Astrocyte (in vitro differentiated cells and primary cell): ENCODE measurements around the gene C1orf21. TPM values are rescaled to one million over a fixed set of nuclear protein-coding genes. Genes with fewer than 3 reads are reported as not detected.

Experiments used
- DNase-seq: peaks from one replicate; pipeline ENCODE4 v3.0.0-alpha.2; 2010; ENCODE audit warnings: low read depth
- FAIRE-seq: peaks from 2 replicates; lab custom pipeline; 2011; peaks lifted over from hg19 to GRCh38; lab: Jason Lieb, UNC
- H2AFZ ChIP-seq: 2 replicates; pipeline ENCODE4 v1.6.0; 2012; ENCODE audit warnings: low read depth, low read length, inconsistent platforms
- H3K27ac ChIP-seq: 2 replicates; pipeline ENCODE4 v1.5.1; 2011; ENCODE audit warnings: low read depth, low read length, inconsistent platforms
- H3K27me3 ChIP-seq: 2 replicates; pipeline ENCODE4 v1.6.0; 2011; ENCODE audit warnings: low read length, inconsistent platforms; ENCODE audit not compliant: insufficient read depth
- H3K36me3 ChIP-seq: 2 replicates; pipeline ENCODE4 v1.5.1; 2011; ENCODE audit warnings: low read length, inconsistent platforms; ENCODE audit not compliant: insufficient read depth
- H3K4me1 ChIP-seq: 2 replicates; pipeline ENCODE4 v1.5.1; 2011; ENCODE audit warnings: low read length, inconsistent platforms; ENCODE audit not compliant: insufficient read depth
- H3K4me2 ChIP-seq: 2 replicates; pipeline ENCODE4 v1.6.0; 2012; ENCODE audit warnings: low read length, inconsistent platforms
- H3K4me3 ChIP-seq: 2 replicates; pipeline ENCODE4 v1.5.1; 2011; ENCODE audit warnings: low read depth, mild to moderate bottlenecking, low read length, inconsistent platforms; ENCODE audit not compliant: insufficient read depth
- H3K79me2 ChIP-seq: 2 replicates; pipeline ENCODE4 v1.6.0; 2012; ENCODE audit warnings: mild to moderate bottlenecking, low read length, inconsistent platforms; ENCODE audit not compliant: insufficient read depth
- H3K9ac ChIP-seq: 2 replicates; pipeline ENCODE4 v1.6.0; 2012; ENCODE audit warnings: mild to moderate bottlenecking, low read length, inconsistent platforms
- H3K9me3 ChIP-seq: 2 replicates; pipeline ENCODE4 v1.5.1; 2012; ENCODE audit warnings: low read depth, mild to moderate bottlenecking, low read length, inconsistent platforms; ENCODE audit not compliant: insufficient read depth
- H4K20me1 ChIP-seq: 2 replicates; pipeline ENCODE4 v1.6.0; 2012; ENCODE audit warnings: low read length, inconsistent platforms; ENCODE audit not compliant: insufficient read depth
- H3K27ac Mint-ChIP-seq: one replicate; pipeline ENCODE4 v1.8.0; 2021; ENCODE audit warnings: mild to moderate bottlenecking, mixed read lengths; ENCODE audit not compliant: unreplicated experiment
- H3K27me3 Mint-ChIP-seq: one replicate; pipeline ENCODE4 v1.8.0; 2021; ENCODE audit warnings: low read depth, mixed read lengths; ENCODE audit not compliant: unreplicated experiment
- H3K36me3 Mint-ChIP-seq: one replicate; pipeline ENCODE4 v1.8.0; 2021; ENCODE audit warnings: low read depth, mixed read lengths; ENCODE audit not compliant: unreplicated experiment
- H3K4me1 Mint-ChIP-seq: one replicate; pipeline ENCODE4 v1.8.0; 2021; ENCODE audit warnings: low read depth, mixed read lengths; ENCODE audit not compliant: unreplicated experiment
- H3K4me3 Mint-ChIP-seq: one replicate; pipeline ENCODE4 v1.8.0; 2021; ENCODE audit warnings: mild to moderate bottlenecking, moderate library complexity, mixed read lengths; ENCODE audit not compliant: unreplicated experiment
- H3K9me3 Mint-ChIP-seq: one replicate; pipeline ENCODE4 v1.8.0; 2021; ENCODE audit warnings: mild to moderate bottlenecking, mixed read lengths; ENCODE audit not compliant: unreplicated experiment
- EZH2 ChIP-seq: IDR thresholded peaks from 2 replicates; pipeline ENCODE4 v1.6.1; 2012; ENCODE audit warnings: mild to moderate bottlenecking, low read length, inconsistent platforms; ENCODE audit not compliant: insufficient read depth
- total RNA-seq: library from RNA; stranded (reverse); gene quantifications from 2 replicates; pipeline ENCODE4 v1.2.1, GENCODE V29; 2021
- TF ChIP-seq, protein P1 (sequence below): IDR thresholded peaks from 2 replicates; pipeline ENCODE4 v1.5.1; 2011; ENCODE audit warnings: low read depth, mild to moderate bottlenecking, inconsistent platforms, low read length, moderate library complexity; ENCODE audit not compliant: insufficient read depth

C1orf21 gene
- total RNA-seq, 1 donor from 2014 or later, result 15.1 TPM

DNA sequence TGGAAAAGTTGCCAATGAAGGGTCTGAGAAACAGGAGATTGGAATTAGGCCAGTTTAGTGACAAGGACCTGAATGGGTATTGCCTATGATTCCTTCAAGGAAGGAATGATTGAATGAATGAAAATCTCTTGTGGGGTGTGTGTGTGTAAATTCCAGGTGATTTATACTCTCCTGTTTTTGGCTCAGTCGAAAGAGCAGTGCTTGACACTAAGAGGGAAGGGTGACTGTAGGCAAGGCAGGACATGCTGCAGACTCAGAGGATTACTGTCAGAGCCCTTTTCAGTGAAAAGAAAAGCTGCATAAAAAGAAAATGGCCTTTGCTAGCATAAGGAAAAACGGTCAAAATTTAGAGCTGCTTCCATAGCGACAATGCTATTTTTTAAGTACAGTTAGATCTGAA, 30.1 kb downstream of the C1orf21 start:
- Histone ChIP-seq H3K27me3 (no peaks in the 10 kb centered on the region), H2AFZ (no peak overlapping the region), H3K79me2 (no peaks in the 10 kb centered on the region), H4K20me1 (no peaks in the 10 kb centered on the region), H3K27ac (no peak overlapping the region), H3K36me3 (no peaks in the 10 kb centered on the region), H3K4me3 (no peak overlapping the region), H3K4me1 (no peaks in the 10 kb centered on the region), H3K4me2 (no peak overlapping the region), H3K9ac (no peak overlapping the region), H3K9me3 (no peaks in the 10 kb centered on the region)
- Mint-ChIP-seq H3K36me3 (peaks cover 3% of the 10 kb centered on the region), H3K27ac (no peak overlapping the region), H3K9me3 (no peaks in the 10 kb centered on the region), H3K27me3 (no peaks in the 10 kb centered on the region), H3K4me1 (peaks cover 18% of the 10 kb centered on the region), H3K4me3 (no peak overlapping the region)
- TF ChIP-seq, protein P1, sequence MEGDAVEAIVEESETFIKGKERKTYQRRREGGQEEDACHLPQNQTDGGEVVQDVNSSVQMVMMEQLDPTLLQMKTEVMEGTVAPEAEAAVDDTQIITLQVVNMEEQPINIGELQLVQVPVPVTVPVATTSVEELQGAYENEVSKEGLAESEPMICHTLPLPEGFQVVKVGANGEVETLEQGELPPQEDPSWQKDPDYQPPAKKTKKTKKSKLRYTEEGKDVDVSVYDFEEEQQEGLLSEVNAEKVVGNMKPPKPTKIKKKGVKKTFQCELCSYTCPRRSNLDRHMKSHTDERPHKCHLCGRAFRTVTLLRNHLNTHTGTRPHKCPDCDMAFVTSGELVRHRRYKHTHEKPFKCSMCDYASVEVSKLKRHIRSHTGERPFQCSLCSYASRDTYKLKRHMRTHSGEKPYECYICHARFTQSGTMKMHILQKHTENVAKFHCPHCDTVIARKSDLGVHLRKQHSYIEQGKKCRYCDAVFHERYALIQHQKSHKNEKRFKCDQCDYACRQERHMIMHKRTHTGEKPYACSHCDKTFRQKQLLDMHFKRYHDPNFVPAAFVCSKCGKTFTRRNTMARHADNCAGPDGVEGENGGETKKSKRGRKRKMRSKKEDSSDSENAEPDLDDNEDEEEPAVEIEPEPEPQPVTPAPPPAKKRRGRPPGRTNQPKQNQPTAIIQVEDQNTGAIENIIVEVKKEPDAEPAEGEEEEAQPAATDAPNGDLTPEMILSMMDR, result no peak
- TF ChIP-seq EZH2, result no peak
- DNase-seq, result no peak
- no peak for FAIRE-seq

DNA sequence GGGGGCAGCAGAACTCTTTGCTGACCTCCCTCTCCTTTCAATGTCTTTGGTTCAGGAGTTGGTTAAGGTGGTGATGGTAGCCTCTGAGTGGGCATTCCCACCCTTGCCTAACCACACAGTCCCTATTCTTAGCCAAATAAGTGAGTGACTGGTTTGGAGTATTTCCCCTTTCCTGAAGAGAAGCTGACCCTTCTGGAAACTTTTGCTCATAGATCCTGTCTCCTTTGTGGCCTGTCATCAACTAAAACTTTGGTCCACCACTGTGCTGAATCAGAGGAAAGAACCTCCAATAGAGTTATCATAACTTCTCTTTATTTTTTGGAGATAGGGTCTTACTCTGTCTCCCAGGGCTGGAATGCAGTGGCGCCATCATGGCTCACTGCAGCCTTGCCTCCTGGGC, 31.1 kb downstream of the C1orf21 start:
- H3K36me3 Mint-ChIP-seq, result peaks cover 3% of the 10 kb centered on the region

More for the DNA sequence above, 31.1 kb downstream of the C1orf21 start:
- Mint-ChIP-seq H3K27me3 (no peaks in the 10 kb centered on the region), H3K9me3 (no peaks in the 10 kb centered on the region), H3K27ac (no peak overlapping the region), H3K4me1 (peaks cover 18% of the 10 kb centered on the region), H3K4me3 (no peak overlapping the region)
- H2AFZ ChIP-seq, result no peak overlapping the region
- DNase-seq, result no peak
- no peak overlapping the region for H3K4me3 ChIP-seq
- no peaks in the 10 kb centered on the region for H3K79me2 ChIP-seq
- H3K4me2 ChIP-seq, result no peak overlapping the region
- no peak overlapping the region for H3K9ac ChIP-seq
- no peak overlapping the region for H3K27ac ChIP-seq
- FAIRE-seq, result no peak
- no peaks in the 10 kb centered on the region for H3K27me3 ChIP-seq
- no peak for TF ChIP-seq EZH2
- TF ChIP-seq, protein P1, result no peak
- H3K9me3 ChIP-seq, result no peaks in the 10 kb centered on the region
- H3K36me3 ChIP-seq, result no peaks in the 10 kb centered on the region
- no peaks in the 10 kb centered on the region for H3K4me1 ChIP-seq
- H4K20me1 ChIP-seq, result no peaks in the 10 kb centered on the region
